Raji (cell line): ENCODE results near the gene ZNF32.

Experiments
- POLR2A ChIP-seq: IDR thresholded peaks from 2 replicates; pipeline ENCODE4 v1.6.1; 2011; ENCODE audit warnings: low read depth, low read length, control low read depth; ENCODE audit not compliant: insufficient read depth

The ZNF32 gene

GRCh38 chr10:43648398-43649184 is at the start of gene ZNF32:
ZNF32 (minus strand) TSS chr10:43648881; CDS start chr10:43646133, 2,748 bp downstream.
- no peak for TF ChIP-seq POLR2A

- no peak for TF ChIP-seq POLR2A
These were observed 49.5 kb upstream of the ZNF32 start for GRCh38 chr10:43698156-43698555.

- no peak for TF ChIP-seq POLR2A
These were observed 48.3 kb upstream of the ZNF32 start for GRCh38 chr10:43696909-43697483.

- TF ChIP-seq POLR2A: no peak
These were observed 47.0 kb upstream of the ZNF32 start for GRCh38 chr10:43695730-43696129.

- no peak for TF ChIP-seq POLR2A
These were observed 46.6 kb upstream of the ZNF32 start for GRCh38 chr10:43695321-43695720.

- no peak for TF ChIP-seq POLR2A
These were observed 45.8 kb upstream of the ZNF32 start for GRCh38 chr10:43694526-43694925.

- no peak for TF ChIP-seq POLR2A
These were observed 44.9 kb upstream of the ZNF32 start for GRCh38 chr10:43693602-43694001.

- no peak for TF ChIP-seq POLR2A
These were observed 43.6 kb upstream of the ZNF32 start for GRCh38 chr10:43692051-43692825.

GRCh38 chr10:43691485-43691884 is 42.8 kb upstream of the ZNF32 start:
- TF ChIP-seq POLR2A: no peak

GRCh38 chr10:43689955-43690771 is 41.5 kb upstream of the ZNF32 start:
- TF ChIP-seq POLR2A: no peak

GRCh38 chr10:43689618-43689954 is 40.9 kb upstream of the ZNF32 start:
- TF ChIP-seq POLR2A: no peak

GRCh38 chr10:43689007-43689491 is 40.4 kb upstream of the ZNF32 start:
- TF ChIP-seq POLR2A: no peak

- no peak for TF ChIP-seq POLR2A
These were observed 39.7 kb upstream of the ZNF32 start for GRCh38 chr10:43688348-43688892.

- no peak for TF ChIP-seq POLR2A
These were observed 38.7 kb upstream of the ZNF32 start for GRCh38 chr10:43687373-43687772.

GRCh38 chr10:43686414-43686813 is 37.7 kb upstream of the ZNF32 start:
- TF ChIP-seq POLR2A: no peak

GRCh38 chr10:43685744-43686143 is 37.1 kb upstream of the ZNF32 start:
- TF ChIP-seq POLR2A: no peak

GRCh38 chr10:43684292-43684559 is 35.5 kb upstream of the ZNF32 start:
- no peak for TF ChIP-seq POLR2A
